Measurements from ENCODE around the gene METTL21A. TPM values are rescaled to one million over a fixed set of nuclear protein-coding genes. Genes with fewer than 3 reads are reported as not detected.

Gene METTL21A
- total RNA-seq, 1 donor from 2014 or later = 12.7 TPM

- Histone ChIP-seq H3K4me3 (no peak overlapping the region), H3K36me3 (no peaks in the 10 kb centered on the region), H3K9me3 (no peaks in the 10 kb centered on the region), H3K27ac (no peak overlapping the region), H3K4me1 (peaks cover 8% of the 10 kb centered on the region), H3K27me3 (ENCODE audit: low read depth) (no peaks in the 10 kb centered on the region)
- intact Hi-C loops (cut with DNase I) = no loop called here
- TF ChIP-seq, protein P1, sequence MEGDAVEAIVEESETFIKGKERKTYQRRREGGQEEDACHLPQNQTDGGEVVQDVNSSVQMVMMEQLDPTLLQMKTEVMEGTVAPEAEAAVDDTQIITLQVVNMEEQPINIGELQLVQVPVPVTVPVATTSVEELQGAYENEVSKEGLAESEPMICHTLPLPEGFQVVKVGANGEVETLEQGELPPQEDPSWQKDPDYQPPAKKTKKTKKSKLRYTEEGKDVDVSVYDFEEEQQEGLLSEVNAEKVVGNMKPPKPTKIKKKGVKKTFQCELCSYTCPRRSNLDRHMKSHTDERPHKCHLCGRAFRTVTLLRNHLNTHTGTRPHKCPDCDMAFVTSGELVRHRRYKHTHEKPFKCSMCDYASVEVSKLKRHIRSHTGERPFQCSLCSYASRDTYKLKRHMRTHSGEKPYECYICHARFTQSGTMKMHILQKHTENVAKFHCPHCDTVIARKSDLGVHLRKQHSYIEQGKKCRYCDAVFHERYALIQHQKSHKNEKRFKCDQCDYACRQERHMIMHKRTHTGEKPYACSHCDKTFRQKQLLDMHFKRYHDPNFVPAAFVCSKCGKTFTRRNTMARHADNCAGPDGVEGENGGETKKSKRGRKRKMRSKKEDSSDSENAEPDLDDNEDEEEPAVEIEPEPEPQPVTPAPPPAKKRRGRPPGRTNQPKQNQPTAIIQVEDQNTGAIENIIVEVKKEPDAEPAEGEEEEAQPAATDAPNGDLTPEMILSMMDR (IDR thresholded peaks at IDR 0.05) = no peak
- DNase-seq = peak; percentile 48
- ATAC-seq = peak; percentile 73 to 76
These were observed 7.6 kb upstream of the METTL21A start for GRCh38 chr2:207632575-207633493.

DNA sequence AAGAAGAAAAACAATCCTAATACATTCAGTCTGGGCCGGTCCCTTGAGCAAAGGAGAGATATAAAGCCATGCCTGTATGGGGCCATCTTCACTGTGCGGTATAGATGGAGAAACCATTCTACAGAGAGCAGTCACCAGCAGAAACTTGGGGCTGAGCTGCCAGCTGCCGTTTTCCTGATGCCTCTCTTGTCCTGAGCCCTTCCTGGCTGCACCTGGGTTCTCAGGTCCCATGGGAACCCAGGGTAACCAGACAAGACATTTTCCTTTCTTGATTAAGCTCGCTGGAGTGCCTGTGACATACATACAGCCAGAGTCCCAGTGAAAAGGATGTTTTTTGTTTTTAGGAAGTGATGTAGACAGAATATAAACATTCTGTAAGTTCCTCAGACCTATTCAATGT is 5.3 kb upstream of the METTL21A start:
- no peak overlapping the region for H3K27ac ChIP-seq
- DNase-seq (no peak), ATAC-seq (no peak)
- intact Hi-C loops (cut with DNase I) = no loop called here
- no peaks in the 10 kb centered on the region for H3K9me3 ChIP-seq
- TF ChIP-seq, protein P1 (IDR thresholded peaks at IDR 0.05) = no peak
- no peaks in the 10 kb centered on the region for H3K27me3 ChIP-seq (ENCODE audit: low read depth)
- peaks cover 21% of the 10 kb centered on the region for H3K4me1 ChIP-seq
- H3K4me3 ChIP-seq = no peak overlapping the region
- no peaks in the 10 kb centered on the region for H3K36me3 ChIP-seq

GRCh38 chr2:207629553-207629952 is 4.4 kb upstream of the METTL21A start:
- intact Hi-C loops (cut with DNase I) = no loop called here
- Histone ChIP-seq H3K9me3 (no peaks in the 10 kb centered on the region), H3K36me3 (no peaks in the 10 kb centered on the region), H3K4me1 (peaks cover 21% of the 10 kb centered on the region), H3K4me3 (no peak overlapping the region), H3K27me3 (ENCODE audit: low read depth) (no peaks in the 10 kb centered on the region), H3K27ac (no peak overlapping the region)
- DNase-seq = no peak
- ATAC-seq = no peak
- TF ChIP-seq, protein P1 (IDR thresholded peaks at IDR 0.05) = no peak

- H3K27ac ChIP-seq = peak overlapping the region; percentile 92
- H3K27me3 ChIP-seq (ENCODE audit: low read depth) = no peaks in the 10 kb centered on the region
- H3K36me3 ChIP-seq = peaks cover 12% of the 10 kb centered on the region
- no peaks in the 10 kb centered on the region for H3K9me3 ChIP-seq
- peak overlapping the region; percentile 91 for H3K4me3 ChIP-seq
- peak; percentile 68 to 71 for ATAC-seq
- H3K4me1 ChIP-seq = peaks cover 35% of the 10 kb centered on the region
- intact Hi-C loops (cut with DNase I) = no loop called here
- TF ChIP-seq, protein P1 (IDR thresholded peaks at IDR 0.05) = no peak
- DNase-seq = peak; percentile 83
These were observed 795 bp downstream of the METTL21A start for GRCh38 chr2:207624185-207625013.

DNA sequence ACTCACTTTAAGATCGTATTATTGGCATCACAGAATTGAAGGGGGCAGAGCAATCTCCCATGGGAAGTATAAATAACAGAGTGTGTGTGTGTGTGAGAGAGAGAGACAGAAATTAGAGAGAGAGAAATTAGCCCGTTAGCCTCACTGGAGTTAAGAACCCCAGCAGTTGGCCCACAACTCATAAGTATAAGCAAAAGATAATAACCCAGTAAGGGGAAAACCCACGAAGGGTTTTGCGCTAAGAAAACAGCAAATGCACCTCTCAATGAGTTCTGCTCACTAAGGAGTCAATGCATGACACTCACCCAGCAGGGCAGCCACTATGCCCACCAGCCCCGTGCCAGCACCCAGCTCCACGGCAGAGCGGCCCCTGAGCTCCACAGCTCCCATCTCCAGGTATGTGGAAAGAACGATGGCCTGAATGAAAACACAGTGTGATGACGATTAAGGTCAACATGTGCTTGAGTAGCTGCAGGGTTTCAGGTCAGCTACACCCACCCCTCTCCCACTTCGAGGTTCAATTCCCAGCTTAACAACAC is 3.6 kb downstream of the METTL21A start:
- intact Hi-C loops (cut with DNase I) = no loop called here
- DNase-seq = no peak
- TF ChIP-seq, protein P1 (IDR thresholded peaks at IDR 0.05) = no peak

More for the DNA sequence above, 3.6 kb downstream of the METTL21A start:
- Histone ChIP-seq H3K27me3 (ENCODE audit: low read depth) (no peaks in the 10 kb centered on the region), H3K36me3 (peaks cover 26% of the 10 kb centered on the region), H3K9me3 (no peaks in the 10 kb centered on the region), H3K4me1 (peaks cover 32% of the 10 kb centered on the region), H3K27ac (no peak overlapping the region), H3K4me3 (no peak overlapping the region)
- no peak for ATAC-seq

All from lower lobe of right lung (tissue), 2 donors.